H1 (cell line): ENCODE results near the gene SLC12A7. TPM values are rescaled to one million over a fixed set of nuclear protein-coding genes. Genes with fewer than 3 reads are reported as not detected.
A peak's percentile ranks its signal among the peaks of the same experiment; 100 is the strongest.

Experiments
- CTCF ChIA-PET: fragments of 300-600 bp; sonication (Branson Sonifier 250); formaldehyde crosslinking; loops from one replicate; lab custom pipeline; 2021; ENCODE audit not compliant: partially characterized antibody; lab: Charles Lee
- POLR2A ChIA-PET: fragments of 300-600 bp; sonication (Branson Sonifier 250); formaldehyde crosslinking; loops from one replicate; lab custom pipeline; 2021; ENCODE audit warnings: inconsistent platforms; ENCODE audit not compliant: partially characterized antibody; lab: Charles Lee
- DNase-seq, 2 experiments: peaks; one replicate each; pipeline versions ENCODE4 v3.0.0 to v3.0.0-alpha.2; 2010 to 2022; ENCODE audit warnings: low spot score in 2 of 2, low read depth in 1 of 2, mixed read lengths in 1 of 2
- FAIRE-seq: peaks from 2 replicates; lab custom pipeline; 2011; peaks lifted over from hg19 to GRCh38; lab: Jason Lieb, UNC
- H2AFZ ChIP-seq: 2 replicates; pipeline ENCODE4 v1.8.1; 2012; ENCODE audit warnings: low read length, inconsistent platforms
- H2AK5ac ChIP-seq: 2 replicates; pipeline ENCODE4 v1.6.1; 2013; ENCODE audit warnings: low read depth, low read length
- H2BK120ac ChIP-seq: replicated peaks from 2 replicates; pipeline ENCODE3; 2013; ENCODE audit warnings: low read depth, low read length, inconsistent platforms
- H2BK12ac ChIP-seq: 2 replicates; pipeline ENCODE4 v1.6.1; 2013; ENCODE audit warnings: low read depth, low read length
- H2BK15ac ChIP-seq: 2 replicates; pipeline ENCODE4 v1.6.1; 2013; ENCODE audit warnings: low read length
- H2BK20ac ChIP-seq: 2 replicates; pipeline ENCODE4 v1.6.1; 2013; ENCODE audit warnings: low read length
- H2BK5ac ChIP-seq: 2 replicates; pipeline ENCODE4 v1.6.1; 2013; ENCODE audit warnings: low read depth, low read length
- H3K14ac ChIP-seq: 2 replicates; pipeline ENCODE4 v1.6.1; 2013; ENCODE audit warnings: inconsistent platforms; ENCODE audit not compliant: insufficient read length
- H3K18ac ChIP-seq: 2 replicates; pipeline ENCODE4 v1.6.1; 2013; ENCODE audit warnings: low read length; ENCODE audit errors: extremely low read depth
- H3K23ac ChIP-seq: 2 replicates; pipeline ENCODE4 v1.6.1; 2013; ENCODE audit warnings: inconsistent platforms; ENCODE audit not compliant: insufficient read length
- H3K23me2 ChIP-seq: 2 replicates; pipeline ENCODE4 v1.6.1; 2013; ENCODE audit warnings: low read depth, low read length
- H3K27ac ChIP-seq: 2 replicates; pipeline ENCODE4 v1.6.1; 2011; ENCODE audit warnings: low read depth, low read length, inconsistent platforms
- H3K27me3 ChIP-seq, 4 experiments: replicated peaks in 1 of 4; 1 replicate in 1 of 4; 2 replicates in 3 of 4; pipeline versions ENCODE4 v1.6.1 to v1.8.1; 2011 to 2013; ENCODE audit warnings: low read length in 3 of 4, mild to moderate bottlenecking in 3 of 4, inconsistent platforms in 2 of 4, mixed read lengths in 2 of 4, moderate library complexity in 1 of 4; ENCODE audit not compliant: control insufficient read depth in 3 of 4, insufficient read depth in 3 of 4; ENCODE audit errors: extremely low read depth in 1 of 4
- H3K36me3 ChIP-seq, 4 experiments: 2 replicates each; pipeline versions ENCODE4 v1.6.1 to v1.8.1; 2011 to 2013; ENCODE audit warnings: mild to moderate bottlenecking in 4 of 4, low read length in 3 of 4, moderate library complexity in 2 of 4, control low read depth in 1 of 4, inconsistent platforms in 1 of 4; ENCODE audit not compliant: insufficient read depth in 4 of 4, control insufficient read depth in 2 of 4
- H3K4ac ChIP-seq: replicated peaks from 2 replicates; pipeline ENCODE3; 2013; ENCODE audit warnings: low read length, low read depth, mixed read lengths, inconsistent platforms; ENCODE audit not compliant: insufficient read length
- H3K4me1 ChIP-seq, 4 experiments: replicated peaks in 1 of 4; 1 replicate in 1 of 4; 2 replicates in 3 of 4; pipeline versions ENCODE4 v1.6.1 to v1.8.1; 2011 to 2013; ENCODE audit warnings: low read length in 3 of 4, inconsistent platforms in 2 of 4, mixed read lengths in 1 of 4; ENCODE audit not compliant: insufficient read depth in 4 of 4, control insufficient read depth in 3 of 4
- H3K4me2 ChIP-seq, 2 experiments: 2 replicates each; pipeline versions ENCODE4 v1.6.1 to v1.8.1; 2011 to 2013; ENCODE audit warnings: low read depth in 2 of 2, low read length in 2 of 2, control low read depth in 1 of 2, inconsistent platforms in 1 of 2, mild to moderate bottlenecking in 1 of 2; ENCODE audit not compliant: insufficient read depth in 1 of 2
- H3K4me3 ChIP-seq, 4 experiments: fragments of 200-600, 300-600 bp in 1 of 4; sonication (generic), shearing (Covaris generic), sonication (Bioruptor Twin) in 1 of 4; 2 replicates each; pipeline versions ENCODE4 v1.5.1 to v1.8.1; 2011 to 2016; ENCODE audit warnings: low read length in 4 of 4, low read depth in 3 of 4, control low read depth in 2 of 4, inconsistent platforms in 2 of 4, mild to moderate bottlenecking in 2 of 4, mixed read lengths in 1 of 4, moderate library complexity in 1 of 4; ENCODE audit not compliant: insufficient read depth in 2 of 4; ENCODE audit errors: extremely low read depth in 1 of 4
- H3K56ac ChIP-seq: replicated peaks from 2 replicates; pipeline ENCODE3; 2013; ENCODE audit warnings: low read depth, mild to moderate bottlenecking, mixed read lengths, low read length, inconsistent platforms; ENCODE audit not compliant: insufficient read length
- H3K79me1 ChIP-seq: 2 replicates; pipeline ENCODE4 v1.6.1; 2013; ENCODE audit warnings: low read depth, low read length, control low read depth
- H3K79me2 ChIP-seq, 2 experiments: 2 replicates each; pipeline versions ENCODE4 v1.6.1 to v1.8.1; 2012 to 2013; ENCODE audit warnings: low read length in 2 of 2, mild to moderate bottlenecking in 2 of 2, inconsistent platforms in 1 of 2; ENCODE audit not compliant: insufficient read depth in 2 of 2, control insufficient read depth in 1 of 2
- H3K9ac ChIP-seq, 4 experiments: replicated peaks in 1 of 4; 1 replicate in 1 of 4; 2 replicates in 3 of 4; pipeline versions ENCODE4 v1.6.1 to v1.8.1; 2011 to 2013; ENCODE audit warnings: low read depth in 3 of 4, low read length in 3 of 4, control low read depth in 2 of 4, mild to moderate bottlenecking in 2 of 4, moderate library complexity in 2 of 4, inconsistent platforms in 1 of 4; ENCODE audit errors: extremely low read depth in 1 of 4
- H3K9me3 ChIP-seq, 2 experiments: 2 replicates each; pipeline versions ENCODE4 v1.6.1 to v1.8.1; 2012 to 2013; ENCODE audit warnings: mild to moderate bottlenecking in 2 of 2, moderate library complexity in 2 of 2, control low read depth in 1 of 2, inconsistent platforms in 1 of 2, low read depth in 1 of 2, low read length in 1 of 2, mixed read lengths in 1 of 2; ENCODE audit not compliant: insufficient read depth in 2 of 2
- H4K20me1 ChIP-seq, 2 experiments: replicated peaks in 1 of 2; 2 replicates each; pipeline versions ENCODE3 to v1.8.1; 2011 to 2013; ENCODE audit warnings: inconsistent platforms in 2 of 2, low read length in 2 of 2, mild to moderate bottlenecking in 1 of 2; ENCODE audit not compliant: insufficient read depth in 2 of 2, control insufficient read depth in 1 of 2
- H4K5ac ChIP-seq: 2 replicates; pipeline ENCODE4 v1.6.1; 2013; ENCODE audit warnings: low read length, low read depth, mixed read lengths, inconsistent platforms; ENCODE audit not compliant: insufficient read length
- H4K8ac ChIP-seq: 2 replicates; pipeline ENCODE4 v1.8.0; 2013; ENCODE audit warnings: mild to moderate bottlenecking, moderate library complexity, low read length, inconsistent platforms; ENCODE audit not compliant: insufficient read depth; ENCODE audit errors: extremely low read depth
- H4K91ac ChIP-seq: replicated peaks from 2 replicates; pipeline ENCODE3; 2013; ENCODE audit warnings: low read length, mixed read lengths, inconsistent platforms; ENCODE audit not compliant: insufficient read length
- CEBPB ChIP-seq: IDR thresholded peaks from 2 replicates; pipeline ENCODE4 v1.6.1; 2012; ENCODE audit warnings: low read depth, low read length
- CREB1 ChIP-seq: IDR thresholded peaks from 2 replicates; pipeline ENCODE4 v1.6.1; 2012; ENCODE audit warnings: inconsistent platforms
- CTBP2 ChIP-seq: IDR thresholded peaks from 2 replicates; pipeline ENCODE4 v1.7.0; 2011; ENCODE audit warnings: borderline replicate concordance, mild to moderate bottlenecking, moderate library complexity, mixed read lengths, low read length; ENCODE audit not compliant: insufficient read depth, insufficient read length
- CTCF ChIP-seq, 3 experiments: IDR thresholded peaks; 1 replicate in 2 of 3; 2 replicates in 1 of 3; pipeline versions ENCODE4 v1.5.1 to v1.6.1; 2011; ENCODE audit warnings: low read length in 3 of 3, mild to moderate bottlenecking in 3 of 3, inconsistent platforms in 2 of 3, low read depth in 1 of 3, moderate library complexity in 1 of 3; ENCODE audit not compliant: insufficient read depth in 1 of 3; ENCODE audit errors: control extremely low read depth in 1 of 3
- JUN ChIP-seq: IDR thresholded peaks from 2 replicates; pipeline ENCODE4 v1.6.1; 2011; ENCODE audit warnings: low read depth, mild to moderate bottlenecking, improper control_type of control experiment, low read length
- SIX5 ChIP-seq: IDR thresholded peaks from 2 replicates; pipeline ENCODE4 v1.6.1; 2011; ENCODE audit warnings: mild to moderate bottlenecking, low read depth, low read length
- SUZ12 ChIP-seq: fragments of 200-600 bp; sonication (generic); IDR thresholded peaks from 2 replicates; pipeline ENCODE4 v1.6.1; 2012; ENCODE audit warnings: mild to moderate bottlenecking, inconsistent platforms, low read length, moderate library complexity, mixed read lengths
- TCF12 ChIP-seq: IDR thresholded peaks from 2 replicates; pipeline ENCODE4 v1.6.1; 2011; ENCODE audit warnings: low read depth, mild to moderate bottlenecking, low read length
- WGBS, 2 experiments: shearing (Covaris generic) in 1 of 2; methylation state at CpG; one replicate each; pipeline versions ENCODE4 v1.1.6 to v1.1.7; 2013 to 2015; ENCODE audit warnings: low lambda C conversion rate in 2 of 2, mixed read lengths in 2 of 2, inconsistent platforms in 1 of 2, low coverage in 1 of 2, missing lambda C conversion rate in 1 of 2; ENCODE audit not compliant: insufficient replicate concordance in 2 of 2, insufficient coverage in 1 of 2, insufficient read length in 1 of 2; ENCODE audit errors: extremely low coverage in 1 of 2, missing lambda C conversion rate in 1 of 2; 5-methylcytosine and 5-hydroxymethylcytosine counted together
- polyA plus RNA-seq, 7 experiments: library from polyadenylated mRNA; depleted of rRNA in 3 of 7; stranded (reverse) in 5 of 7; unstranded in 2 of 7; fragments of >200 nt in 5 of 7; fragments of 200-250 nt in 2 of 7; gene quantifications; 1 replicate in 5 of 7; 2 replicates in 1 of 7; 4 replicates in 1 of 7; pipeline versions ENCODE4 v1.2.1 to v1.2.3, GENCODE V29; 2011 to 2013; ENCODE audit warnings: missing spikeins in 2 of 7, mixed read lengths in 2 of 7
- total RNA-seq: library from RNA; stranded (reverse); fragmentation: NEBNext Ultra II Directional; extraction: Animal tissue kit (Norgen Biotek cat#: 25700); gene quantifications from 2 replicates; pipeline ENCODE4 v1.2.1, GENCODE V29; 2021

SLC12A7 gene
- total and polyA plus RNA-seq, 2 of the 8 experiments (the other 6 are each of a cell fraction or from before 2014, with no cell fraction given): 23.5 to 39.7 TPM

- TF ChIP-seq CTBP2 (no peak), CTCF (IDR thresholded peaks at IDR 0.05; ENCODE audit: control extremely low read depth in 1 of 3, insufficient read depth in 1 of 3, low read depth in 1 of 3, low read length in 3 of 3) (no peak), CREB1 (no peak), CEBPB (no peak), SIX5 (no peak), JUN (no peak), TCF12 (no peak), SUZ12 (no peak)
- TF ChIP-seq, all 59 proteins: peak for 0
- whole genome bisulfite sequencing, 2 experiments: 88% methylated on average over 22 of the region's 24 CpGs; no CpG with 5 or more reads in 1 of the 2 experiments
- no peak overlapping the region for H3K23ac ChIP-seq
- no peak overlapping the region for H2BK120ac ChIP-seq
- H4K20me1 ChIP-seq: no peaks in the 10 kb centered on the region
- no peak overlapping the region for H3K9ac ChIP-seq
- FAIRE-seq (no peak), DNase-seq (no peak)
- H3K4me3 ChIP-seq: no peak overlapping the region
- no peak overlapping the region for H2BK12ac ChIP-seq
- no peak overlapping the region for H3K27ac ChIP-seq
- ChIA-PET CTCF (interaction anchor here (1.0 to 3.5 kb wide), 7 partner anchors 10 to 138 kb away, joined by 4 to 16 read pairs (median 6); partner anchors contain the start of gene NKD2), POLR2A (interaction anchor here (1.4 kb wide), 1 partner anchor 18 kb away, joined by 3 read pairs; no protein-coding TSS in a partner anchor)
- no peaks in the 10 kb centered on the region for H3K79me1 ChIP-seq
- H3K36me3 ChIP-seq: no peaks in the 10 kb centered on the region
- H3K4ac ChIP-seq: no peak overlapping the region
- H3K9me3 ChIP-seq: no peaks in the 10 kb centered on the region
- H4K8ac ChIP-seq: no peak overlapping the region
- H3K4me1 ChIP-seq: peaks cover 0 to 3% (median 1%) of the 10 kb centered on the region in 4 experiments; a peak in 3 of 7 replicates
- H2AK5ac ChIP-seq: no peak overlapping the region
- H3K27me3 ChIP-seq: no peaks in the 10 kb centered on the region
- no peak overlapping the region for H3K18ac ChIP-seq
- H3K56ac ChIP-seq: no peak overlapping the region
- no peak overlapping the region for H4K91ac ChIP-seq
- no peak overlapping the region for H4K5ac ChIP-seq
- no peaks in the 10 kb centered on the region for H3K23me2 ChIP-seq
- no peak overlapping the region for H3K14ac ChIP-seq
- peak overlapping the region; percentile 55; the same call in 1 of the 2 replicates for H2BK15ac ChIP-seq
- H2BK5ac ChIP-seq: no peak overlapping the region
- no peak overlapping the region for H3K4me2 ChIP-seq
- no peaks in the 10 kb centered on the region for H3K79me2 ChIP-seq
- no peak overlapping the region for H2BK20ac ChIP-seq
- H2AFZ ChIP-seq: no peak overlapping the region
Measured at GRCh38 chr5:1029282-1029944, 82.5 kb downstream of the SLC12A7 start.
